PC-3 (cell line): ENCODE measurements around the gene AANAT.

Experiments
- CTCF ChIP-seq: fragments of 300-600 bp; sonication (generic); conservative IDR thresholded peaks from 2 replicates; pipeline ENCODE4 v1.5.1; 2017; ENCODE audit warnings: antibody characterized with exemption, low read depth, mild to moderate bottlenecking, low read length
- EZH2phosphoT487 ChIP-seq: fragments of 300-600 bp; sonication (generic); IDR thresholded peaks from 2 replicates; pipeline ENCODE4 v1.6.1; 2018; ENCODE audit warnings: mild to moderate bottlenecking, antibody characterized with exemption, low read length, borderline replicate concordance

GRCh38 chr17:76474238-76474637, 6.8 kb downstream of the AANAT start:
- TF ChIP-seq CTCF = no peak
- no peak for TF ChIP-seq EZH2phosphoT487
